GM12865 (cell line): ENCODE data around the gene RABGGTB.

Experiments used
- DNase-seq: peaks from one replicate; pipeline ENCODE4 v3.0.0; 2010; ENCODE audit warnings: low read depth
- H3K4me3 ChIP-seq: 2 replicates; pipeline ENCODE4 v1.5.1; 2011; ENCODE audit warnings: mild to moderate bottlenecking, low read depth, low read length, control low read depth
- CTCF ChIP-seq: IDR thresholded peaks from 2 replicates; pipeline ENCODE4 v1.5.1; 2011; ENCODE audit warnings: low read length, control low read depth, low read depth, inconsistent platforms; ENCODE audit not compliant: insufficient read depth; ENCODE audit errors: missing control alignments

Gene RABGGTB

GRCh38 chr1:75787524-75787923 is 1.5 kb downstream of the RABGGTB start:
- H3K4me3 ChIP-seq = peak overlapping the region; percentile 98
- TF ChIP-seq CTCF = no peak
- no peak for DNase-seq

DNA sequence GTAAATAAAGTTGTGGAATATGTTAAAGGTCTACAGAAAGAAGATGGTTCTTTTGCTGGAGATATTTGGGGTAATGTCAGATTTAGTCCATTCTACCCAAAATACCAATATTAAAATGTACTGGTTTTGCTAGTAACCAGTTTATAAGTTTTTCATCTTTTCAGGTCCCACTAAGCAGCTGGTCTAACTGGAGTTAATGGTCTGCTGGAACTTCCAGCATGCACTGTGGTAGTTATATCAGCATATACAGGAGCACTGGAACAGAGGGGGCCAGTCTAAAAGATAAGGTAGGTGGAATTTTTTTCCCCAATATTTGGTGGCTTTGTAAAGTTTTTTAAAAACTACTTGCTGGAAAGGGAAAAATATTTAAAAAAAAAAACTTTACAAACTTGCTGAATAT is 3.9 kb downstream of the RABGGTB start:
- H3K4me3 ChIP-seq = peak overlapping the region; percentile 98

GRCh38 chr1:75791022-75791421 is 5.0 kb downstream of the RABGGTB start:
- H3K4me3 ChIP-seq = peak overlapping the region; percentile 98
- DNase-seq = no peak
- TF ChIP-seq CTCF = no peak

More for the DNA sequence above, 3.9 kb downstream of the RABGGTB start:
- no peak for TF ChIP-seq CTCF
- DNase-seq = no peak

GRCh38 chr1:75792091-75792490 is 6.0 kb downstream of the RABGGTB start:
- TF ChIP-seq CTCF = no peak
- no peak for DNase-seq
- H3K4me3 ChIP-seq = no peak overlapping the region

DNA sequence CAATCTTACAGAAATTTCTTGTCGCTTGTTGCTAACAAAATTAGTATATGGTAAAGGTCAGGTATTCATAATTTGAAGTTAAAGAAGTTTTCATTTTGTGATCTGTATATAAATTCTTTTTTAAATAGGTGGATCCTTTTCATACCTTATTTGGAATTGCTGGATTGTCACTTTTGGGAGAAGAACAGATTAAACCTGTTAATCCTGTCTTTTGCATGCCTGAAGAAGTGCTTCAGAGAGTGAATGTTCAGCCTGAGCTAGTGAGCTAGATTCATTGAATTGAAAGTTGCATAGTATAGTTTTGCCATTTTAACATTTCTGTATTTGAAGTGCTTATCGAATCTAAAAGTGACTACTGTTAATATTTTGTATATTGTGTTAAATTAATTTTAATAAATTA is 8.3 kb downstream of the RABGGTB start:
- no peak for TF ChIP-seq CTCF

GRCh38 chr1:75795703-75796193 is 9.7 kb downstream of the RABGGTB start:
- peak; percentile 40 for DNase-seq
- H3K4me3 ChIP-seq = no peak overlapping the region
- no peak for TF ChIP-seq CTCF

More for the DNA sequence above, 8.3 kb downstream of the RABGGTB start:
- no peak overlapping the region for H3K4me3 ChIP-seq
- DNase-seq = no peak

DNA sequence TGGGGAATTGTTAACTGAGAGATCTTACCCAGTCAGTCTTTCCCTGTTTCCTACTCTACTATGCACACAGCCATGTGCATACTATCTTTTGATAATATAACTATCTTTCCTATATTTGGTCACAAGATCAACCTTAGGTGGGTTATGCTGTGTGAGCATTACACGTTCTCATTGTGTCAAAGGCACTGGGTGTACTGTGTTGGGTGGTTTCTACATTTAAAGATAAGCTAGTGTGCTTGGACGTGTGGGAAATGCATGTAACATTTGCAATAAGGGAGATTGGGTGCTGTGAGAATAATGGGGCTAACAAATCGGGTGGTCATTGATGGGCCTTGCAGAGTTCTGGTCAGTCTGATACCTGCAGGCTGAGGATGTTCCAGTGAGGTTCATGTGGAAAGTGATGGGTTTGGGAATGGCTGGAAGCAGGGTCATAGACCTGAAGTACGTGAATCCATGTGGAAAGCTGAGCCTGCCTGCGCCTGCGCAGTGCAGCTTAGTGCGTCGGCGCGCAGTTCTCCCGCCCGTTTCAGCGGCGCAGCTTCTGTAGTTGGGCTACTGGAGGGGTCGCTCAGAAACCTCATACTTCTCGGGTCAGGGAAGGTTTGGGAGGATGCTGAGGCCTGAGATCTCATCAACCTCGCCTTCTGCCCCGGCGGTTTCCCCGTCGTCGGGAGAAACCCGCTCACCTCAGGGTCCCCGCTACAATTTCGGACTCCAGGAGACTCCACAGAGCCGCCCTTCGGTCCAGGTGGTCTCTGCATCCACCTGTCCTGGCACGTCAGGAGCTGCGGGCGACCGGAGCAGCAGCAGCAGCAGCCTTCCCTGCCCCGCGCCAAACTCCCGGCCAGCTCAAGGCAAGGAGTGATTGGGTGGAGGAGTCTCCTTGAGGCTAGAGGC is 10.6 kb downstream of the RABGGTB start, which contains the start of gene MSH4:
MSH4 (plus strand) TSS at position 507 of the 897 bp plus-strand sequence; CDS start at position 611, 104 bp downstream.
- DNase-seq = peak; percentile 61

More for the DNA sequence above, 10.6 kb downstream of the RABGGTB start, which contains the start of gene MSH4:
- H3K4me3 ChIP-seq = no peak within 1 kb of the TSS
- no peak for TF ChIP-seq CTCF
